Measurements from ENCODE around the gene COQ10A. TPM values are rescaled to one million over a fixed set of nuclear protein-coding genes. Genes with fewer than 3 reads are reported as not detected.

COQ10A gene
- total and polyA plus RNA-seq, 2 of the 13 experiments (the other 11 are each of a cell fraction or from before 2014, with no cell fraction given): 21.0 to 37.3 TPM

DNA sequence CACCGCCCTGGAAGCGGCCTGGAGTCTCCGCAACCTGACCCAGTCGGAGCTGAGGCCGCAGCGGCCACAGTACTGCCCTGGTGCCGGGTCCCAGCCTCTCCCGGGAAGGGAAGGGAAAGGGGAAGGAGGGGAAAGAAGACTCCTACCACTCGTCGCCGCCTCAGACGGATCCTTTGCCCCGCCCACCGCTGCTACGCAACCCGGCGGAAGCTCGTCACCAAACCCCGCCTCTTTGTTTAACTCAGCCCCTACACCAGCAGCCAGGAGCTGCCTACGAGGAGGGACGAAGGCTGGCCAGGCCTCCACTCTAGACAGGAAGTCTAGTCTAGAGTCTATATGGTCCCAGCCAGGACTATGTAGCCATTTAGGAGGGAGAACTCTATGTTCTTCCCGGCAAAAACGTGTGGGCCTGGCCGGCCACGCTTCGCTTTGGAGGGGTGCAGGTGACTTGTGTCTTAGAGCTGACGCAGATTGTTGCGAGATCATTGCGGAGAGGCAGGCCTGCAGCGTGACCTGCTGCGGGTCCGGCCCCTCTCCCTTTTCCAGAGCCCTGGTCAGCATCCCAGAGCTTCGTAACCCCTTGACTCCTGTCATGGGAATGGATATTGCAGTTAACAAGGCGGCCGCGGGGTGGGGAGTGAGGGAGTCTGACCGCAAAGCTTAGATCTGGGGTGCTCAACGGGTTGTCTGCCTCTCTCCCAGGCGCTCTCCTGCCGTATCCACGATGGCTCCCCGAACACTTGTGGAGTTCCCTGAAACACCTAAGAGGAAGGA, 44.8 kb upstream of the COQ10A start, which contains the start of gene RNF41 (continued):
- TF ChIP-seq ZNF264 (CRISPR knock-in tag; IDR thresholded peaks at IDR 0.05) (peak; percentile 74), ZNF3 (CRISPR knock-in tag; IDR thresholded peaks at IDR 0.05) (no peak), ZMAT3 (CRISPR knock-in tag; conservative IDR thresholded peaks at IDR 0.05) (peak; percentile 84; the same call in 1 of the 2 replicates), KDM5B (CRISPR knock-in tag; IDR thresholded peaks at IDR 0.05; ENCODE audit: borderline replicate concordance) (no peak), SOX13 (IDR thresholded peaks at IDR 0.05) (no peak), SOX13 (CRISPR knock-in tag; conservative IDR thresholded peaks at IDR 0.05 in 1 of 2, IDR thresholded peaks at IDR 0.05 in 1 of 2) (peak in 1 of 2 experiments; percentile 43; a peak in 1 of 4 replicates), ARHGAP35 (CRISPR knock-in tag; IDR thresholded peaks at IDR 0.05; ENCODE audit: borderline replicate concordance) (no peak), ZNF446 (CRISPR knock-in tag; IDR thresholded peaks at IDR 0.05) (0 out of 2 replicates have a peak, but pooled peaks have one; percentile 33), CHD2 (IDR thresholded peaks at IDR 0.05; ENCODE audit: low read depth, low read length) (no peak), ZBTB38 (CRISPR knock-in tag; IDR thresholded peaks at IDR 0.05) (peak; percentile 77), SKI (IDR thresholded peaks at IDR 0.05; ENCODE audit: partially characterized antibody) (peak; percentile 84), ZNF530 (CRISPR knock-in tag; IDR thresholded peaks at IDR 0.05; ENCODE audit: low read depth) (no peak)
- TF ChIP-seq, protein P1, sequence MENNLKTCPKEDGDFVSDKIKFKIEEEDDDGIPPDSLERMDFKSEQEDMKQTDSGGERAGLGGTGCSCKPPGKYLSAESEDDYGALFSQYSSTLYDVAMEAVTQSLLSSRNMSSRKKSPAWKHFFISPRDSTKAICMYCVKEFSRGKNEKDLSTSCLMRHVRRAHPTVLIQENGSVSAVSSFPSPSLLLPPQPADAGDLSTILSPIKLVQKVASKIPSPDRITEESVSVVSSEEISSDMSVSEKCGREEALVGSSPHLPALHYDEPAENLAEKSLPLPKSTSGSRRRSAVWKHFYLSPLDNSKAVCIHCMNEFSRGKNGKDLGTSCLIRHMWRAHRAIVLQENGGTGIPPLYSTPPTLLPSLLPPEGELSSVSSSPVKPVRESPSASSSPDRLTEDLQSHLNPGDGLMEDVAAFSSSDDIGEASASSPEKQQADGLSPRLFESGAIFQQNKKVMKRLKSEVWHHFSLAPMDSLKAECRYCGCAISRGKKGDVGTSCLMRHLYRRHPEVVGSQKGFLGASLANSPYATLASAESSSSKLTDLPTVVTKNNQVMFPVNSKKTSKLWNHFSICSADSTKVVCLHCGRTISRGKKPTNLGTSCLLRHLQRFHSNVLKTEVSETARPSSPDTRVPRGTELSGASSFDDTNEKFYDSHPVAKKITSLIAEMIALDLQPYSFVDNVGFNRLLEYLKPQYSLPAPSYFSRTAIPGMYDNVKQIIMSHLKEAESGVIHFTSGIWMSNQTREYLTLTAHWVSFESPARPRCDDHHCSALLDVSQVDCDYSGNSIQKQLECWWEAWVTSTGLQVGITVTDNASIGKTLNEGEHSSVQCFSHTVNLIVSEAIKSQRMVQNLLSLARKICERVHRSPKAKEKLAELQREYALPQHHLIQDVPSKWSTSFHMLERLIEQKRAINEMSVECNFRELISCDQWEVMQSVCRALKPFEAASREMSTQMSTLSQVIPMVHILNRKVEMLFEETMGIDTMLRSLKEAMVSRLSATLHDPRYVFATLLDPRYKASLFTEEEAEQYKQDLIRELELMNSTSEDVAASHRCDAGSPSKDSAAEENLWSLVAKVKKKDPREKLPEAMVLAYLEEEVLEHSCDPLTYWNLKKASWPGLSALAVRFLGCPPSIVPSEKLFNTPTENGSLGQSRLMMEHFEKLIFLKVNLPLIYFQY (CRISPR knock-in tag; IDR thresholded peaks at IDR 0.05; ENCODE audit: borderline replicate concordance): peak; percentile 72
- TF ChIP-seq, protein P2, sequence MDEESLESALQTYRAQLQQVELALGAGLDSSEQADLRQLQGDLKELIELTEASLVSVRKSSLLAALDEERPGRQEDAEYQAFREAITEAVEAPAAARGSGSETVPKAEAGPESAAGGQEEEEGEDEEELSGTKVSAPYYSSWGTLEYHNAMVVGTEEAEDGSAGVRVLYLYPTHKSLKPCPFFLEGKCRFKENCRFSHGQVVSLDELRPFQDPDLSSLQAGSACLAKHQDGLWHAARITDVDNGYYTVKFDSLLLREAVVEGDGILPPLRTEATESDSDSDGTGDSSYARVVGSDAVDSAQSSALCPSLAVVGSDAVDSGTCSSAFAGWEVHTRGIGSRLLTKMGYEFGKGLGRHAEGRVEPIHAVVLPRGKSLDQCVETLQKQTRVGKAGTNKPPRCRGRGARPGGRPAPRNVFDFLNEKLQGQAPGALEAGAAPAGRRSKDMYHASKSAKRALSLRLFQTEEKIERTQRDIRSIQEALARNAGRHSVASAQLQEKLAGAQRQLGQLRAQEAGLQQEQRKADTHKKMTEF (CRISPR knock-in tag; IDR thresholded peaks at IDR 0.05): peak; percentile 71
- TF ChIP-seq, protein P3, sequence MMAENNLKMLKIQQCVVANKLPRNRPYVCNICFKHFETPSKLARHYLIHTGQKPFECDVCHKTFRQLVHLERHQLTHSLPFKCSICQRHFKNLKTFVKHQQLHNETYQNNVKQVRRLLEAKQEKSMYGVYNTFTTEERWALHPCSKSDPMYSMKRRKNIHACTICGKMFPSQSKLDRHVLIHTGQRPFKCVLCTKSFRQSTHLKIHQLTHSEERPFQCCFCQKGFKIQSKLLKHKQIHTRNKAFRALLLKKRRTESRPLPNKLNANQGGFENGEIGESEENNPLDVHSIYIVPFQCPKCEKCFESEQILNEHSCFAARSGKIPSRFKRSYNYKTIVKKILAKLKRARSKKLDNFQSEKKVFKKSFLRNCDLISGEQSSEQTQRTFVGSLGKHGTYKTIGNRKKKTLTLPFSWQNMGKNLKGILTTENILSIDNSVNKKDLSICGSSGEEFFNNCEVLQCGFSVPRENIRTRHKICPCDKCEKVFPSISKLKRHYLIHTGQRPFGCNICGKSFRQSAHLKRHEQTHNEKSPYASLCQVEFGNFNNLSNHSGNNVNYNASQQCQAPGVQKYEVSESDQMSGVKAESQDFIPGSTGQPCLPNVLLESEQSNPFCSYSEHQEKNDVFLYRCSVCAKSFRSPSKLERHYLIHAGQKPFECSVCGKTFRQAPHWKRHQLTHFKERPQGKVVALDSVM (CRISPR knock-in tag; IDR thresholded peaks at IDR 0.05): peak; percentile 90
- TF ChIP-seq, protein P4, sequence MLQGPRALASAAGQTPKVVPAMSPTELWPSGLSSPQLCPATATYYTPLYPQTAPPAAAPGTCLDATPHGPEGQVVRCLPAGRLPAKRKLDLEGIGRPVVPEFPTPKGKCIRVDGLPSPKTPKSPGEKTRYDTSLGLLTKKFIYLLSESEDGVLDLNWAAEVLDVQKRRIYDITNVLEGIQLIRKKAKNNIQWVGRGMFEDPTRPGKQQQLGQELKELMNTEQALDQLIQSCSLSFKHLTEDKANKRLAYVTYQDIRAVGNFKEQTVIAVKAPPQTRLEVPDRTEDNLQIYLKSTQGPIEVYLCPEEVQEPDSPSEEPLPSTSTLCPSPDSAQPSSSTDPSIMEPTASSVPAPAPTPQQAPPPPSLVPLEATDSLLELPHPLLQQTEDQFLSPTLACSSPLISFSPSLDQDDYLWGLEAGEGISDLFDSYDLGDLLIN (CRISPR knock-in tag; IDR thresholded peaks at IDR 0.05; ENCODE audit: borderline replicate concordance): no peak
- TF ChIP-seq, protein P5, sequence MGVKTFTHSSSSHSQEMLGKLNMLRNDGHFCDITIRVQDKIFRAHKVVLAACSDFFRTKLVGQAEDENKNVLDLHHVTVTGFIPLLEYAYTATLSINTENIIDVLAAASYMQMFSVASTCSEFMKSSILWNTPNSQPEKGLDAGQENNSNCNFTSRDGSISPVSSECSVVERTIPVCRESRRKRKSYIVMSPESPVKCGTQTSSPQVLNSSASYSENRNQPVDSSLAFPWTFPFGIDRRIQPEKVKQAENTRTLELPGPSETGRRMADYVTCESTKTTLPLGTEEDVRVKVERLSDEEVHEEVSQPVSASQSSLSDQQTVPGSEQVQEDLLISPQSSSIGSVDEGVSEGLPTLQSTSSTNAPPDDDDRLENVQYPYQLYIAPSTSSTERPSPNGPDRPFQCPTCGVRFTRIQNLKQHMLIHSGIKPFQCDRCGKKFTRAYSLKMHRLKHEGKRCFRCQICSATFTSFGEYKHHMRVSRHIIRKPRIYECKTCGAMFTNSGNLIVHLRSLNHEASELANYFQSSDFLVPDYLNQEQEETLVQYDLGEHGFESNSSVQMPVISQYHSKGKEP (CRISPR knock-in tag; IDR thresholded peaks at IDR 0.05): 0 out of 2 replicates have a peak, but pooled peaks have one; percentile 31

All from HepG2 (cell line).